ENCODE results near the gene TGFBR2.

GRCh38 chr3:30567139-30567753 is 39.2 kb upstream of the TGFBR2 start:
- TF ChIP-seq EZH2 (IDR thresholded peaks at IDR 0.05; ENCODE audit: insufficient read depth, poor library complexity, severe bottlenecking) (no peak), EZH2phosphoT487 (IDR thresholded peaks at IDR 0.05; ENCODE audit: insufficient read depth, low read depth) (no peak)
